Effector memory CD8-positive, alpha-beta T cell (primary cell): ENCODE measurements around the gene FXYD7.

ENCODE experiments used
- ATAC-seq: fragments of 150-1000 bp; cut with Tn5 transposase; replicated peaks from 2 replicates; pipeline ENCODE4 v1.10.0; 2021; ENCODE audit warnings: mild to moderate bottlenecking, moderate library complexity
- DNase-seq, 3 experiments: peaks; one replicate each; pipeline ENCODE4 v3.0.0; 2021
- H3K27ac Mint-ChIP-seq, 2 donors: one replicate each; pipeline ENCODE4 v1.8.0; 2022; ENCODE audit warnings: mild to moderate bottlenecking in 2 of 2, mixed read lengths in 2 of 2, moderate library complexity in 2 of 2
- H3K27me3 Mint-ChIP-seq, 2 donors: one replicate each; pipeline ENCODE4 v1.8.0; 2022; ENCODE audit warnings: mixed read lengths in 2 of 2
- H3K36me3 Mint-ChIP-seq: one replicate; pipeline ENCODE4 v1.8.0; 2022; ENCODE audit warnings: mild to moderate bottlenecking, moderate library complexity, mixed read lengths; ENCODE audit not compliant: insufficient read depth
- H3K4me1 Mint-ChIP-seq, 2 donors: one replicate each; pipeline ENCODE4 v1.8.0; 2022; ENCODE audit warnings: low read depth in 2 of 2, mixed read lengths in 2 of 2
- H3K4me3 Mint-ChIP-seq, 2 donors: one replicate each; pipeline ENCODE4 v1.8.0; 2022; ENCODE audit warnings: mild to moderate bottlenecking in 2 of 2, mixed read lengths in 2 of 2, moderate library complexity in 2 of 2
- H3K9me3 Mint-ChIP-seq, 2 donors: one replicate each; pipeline ENCODE4 v1.8.0; 2022; ENCODE audit warnings: mixed read lengths in 2 of 2

FXYD7 gene

GRCh38 chr19:35105047-35105410 lies 38.0 kb upstream of the FXYD7 start:
- H3K36me3 Mint-ChIP-seq = no peaks in the 10 kb centered on the region

DNA sequence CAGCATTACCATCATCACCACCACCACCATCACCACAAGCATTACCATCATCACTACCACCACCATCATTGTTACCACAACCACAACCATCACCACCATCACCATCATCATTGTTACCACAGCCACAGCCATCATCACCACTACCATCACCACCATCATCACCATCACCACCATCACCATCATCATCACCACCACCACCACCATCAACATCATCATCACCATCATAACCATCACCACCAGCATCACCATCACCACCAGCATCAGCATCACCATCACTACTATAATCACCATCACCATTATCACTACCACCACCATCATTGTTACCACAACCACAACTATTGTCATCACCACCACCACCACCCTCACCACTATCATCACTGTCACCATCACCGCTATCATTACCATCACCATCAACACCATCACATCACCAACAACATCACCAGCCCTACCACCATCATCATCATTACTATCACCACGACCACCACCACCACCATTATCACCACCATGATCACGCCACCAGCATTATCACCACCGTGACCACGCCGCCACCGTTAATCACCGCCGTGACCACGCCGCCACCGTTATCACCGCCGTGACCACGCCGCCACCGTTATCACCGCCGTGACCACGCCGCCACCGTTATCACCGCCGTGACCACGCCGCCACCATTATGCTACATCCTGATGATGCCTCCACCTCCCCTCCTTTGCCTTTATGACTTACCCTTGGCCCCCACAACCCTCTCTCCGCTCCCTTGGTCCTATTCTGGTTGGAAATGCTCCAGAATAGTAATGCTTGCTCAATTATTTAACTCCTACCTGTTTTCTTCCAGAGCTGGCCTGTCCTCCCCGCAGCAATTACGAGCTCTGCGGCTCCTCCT lies 37.4 kb upstream of the FXYD7 start:
- H3K27ac Mint-ChIP-seq = no peak overlapping the region
- DNase-seq (no peak), ATAC-seq (peak; percentile 49)
- H3K36me3 Mint-ChIP-seq = no peaks in the 10 kb centered on the region
- H3K27me3 Mint-ChIP-seq = peaks cover 0 to 2% of the 10 kb centered on the region in 2 donors
- H3K4me1 Mint-ChIP-seq = peaks cover 0 to 2% of the 10 kb centered on the region in 2 donors
- H3K4me3 Mint-ChIP-seq = no peak overlapping the region
- H3K9me3 Mint-ChIP-seq = no peaks in the 10 kb centered on the region

More at GRCh38 chr19:35105047-35105410, 38.0 kb upstream of the FXYD7 start:
- no peaks in the 10 kb centered on the region for H3K27me3 Mint-ChIP-seq
- H3K9me3 Mint-ChIP-seq = no peaks in the 10 kb centered on the region
- peak; percentile 8 for ATAC-seq
- peaks cover 0 to 2% of the 10 kb centered on the region in 2 donors for H3K4me1 Mint-ChIP-seq
- no peak overlapping the region for H3K4me3 Mint-ChIP-seq
- H3K27ac Mint-ChIP-seq = no peak overlapping the region
- no peak for DNase-seq

- H3K27me3 Mint-ChIP-seq = peaks cover 0 to 6% of the 10 kb centered on the region in 2 donors
- peaks cover 0 to 2% of the 10 kb centered on the region in 2 donors for H3K4me1 Mint-ChIP-seq
- no peaks in the 10 kb centered on the region for H3K36me3 Mint-ChIP-seq
- no peaks in the 10 kb centered on the region for H3K9me3 Mint-ChIP-seq
- no peak overlapping the region for H3K27ac Mint-ChIP-seq
- DNase-seq (no peak), ATAC-seq (no peak)
- H3K4me3 Mint-ChIP-seq = no peak overlapping the region
Observed at GRCh38 chr19:35106291-35106583, 36.8 kb upstream of the FXYD7 start.

GRCh38 chr19:35106898-35107541 lies 36.0 kb upstream of the FXYD7 start:
- H3K36me3 Mint-ChIP-seq = no peaks in the 10 kb centered on the region
- ATAC-seq (no peak), DNase-seq (no peak)
- no peak overlapping the region for H3K4me3 Mint-ChIP-seq
- peaks cover 0 to 2% of the 10 kb centered on the region in 2 donors for H3K4me1 Mint-ChIP-seq
- H3K27me3 Mint-ChIP-seq = peaks cover 5 to 6% of the 10 kb centered on the region in 2 donors
- peak overlapping the region in 1 of 2 donors; percentile 17 for H3K27ac Mint-ChIP-seq
- no peaks in the 10 kb centered on the region for H3K9me3 Mint-ChIP-seq

DNA sequence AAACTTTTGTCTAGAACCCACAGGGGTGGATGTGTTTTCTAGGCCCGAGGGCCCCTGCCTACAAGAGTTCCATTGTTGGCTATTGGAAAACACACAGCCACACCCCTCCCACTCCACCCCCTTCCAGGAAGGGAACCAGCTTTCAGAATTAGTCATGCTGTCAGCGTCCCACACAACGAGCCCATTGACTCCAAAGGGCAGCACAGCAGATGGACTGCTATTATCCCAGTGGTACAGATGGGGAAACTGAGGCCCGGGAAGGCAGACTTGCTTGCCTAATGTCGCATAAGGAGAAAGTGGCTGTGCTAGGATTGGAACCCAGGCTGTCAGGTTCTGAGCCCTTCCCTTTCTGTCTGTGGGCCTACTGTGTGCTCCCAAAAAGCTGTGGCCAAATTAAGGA lies 35.5 kb upstream of the FXYD7 start:
- no peak for ATAC-seq
- H3K4me1 Mint-ChIP-seq = peaks cover 0 to 2% of the 10 kb centered on the region in 2 donors

GRCh38 chr19:35108730-35109129 lies 34.3 kb upstream of the FXYD7 start:
- Mint-ChIP-seq H3K27me3 (peaks cover 6 to 10% of the 10 kb centered on the region in 2 donors), H3K4me3 (no peak overlapping the region)

More for the DNA sequence above, 35.5 kb upstream of the FXYD7 start:
- DNase-seq = no peak
- no peaks in the 10 kb centered on the region for H3K36me3 Mint-ChIP-seq
- H3K9me3 Mint-ChIP-seq = no peaks in the 10 kb centered on the region
- peak overlapping the region in 1 of 2 donors; percentile 17 for H3K27ac Mint-ChIP-seq
- no peak overlapping the region for H3K4me3 Mint-ChIP-seq
- peaks cover 6 to 10% of the 10 kb centered on the region in 2 donors for H3K27me3 Mint-ChIP-seq

DNA sequence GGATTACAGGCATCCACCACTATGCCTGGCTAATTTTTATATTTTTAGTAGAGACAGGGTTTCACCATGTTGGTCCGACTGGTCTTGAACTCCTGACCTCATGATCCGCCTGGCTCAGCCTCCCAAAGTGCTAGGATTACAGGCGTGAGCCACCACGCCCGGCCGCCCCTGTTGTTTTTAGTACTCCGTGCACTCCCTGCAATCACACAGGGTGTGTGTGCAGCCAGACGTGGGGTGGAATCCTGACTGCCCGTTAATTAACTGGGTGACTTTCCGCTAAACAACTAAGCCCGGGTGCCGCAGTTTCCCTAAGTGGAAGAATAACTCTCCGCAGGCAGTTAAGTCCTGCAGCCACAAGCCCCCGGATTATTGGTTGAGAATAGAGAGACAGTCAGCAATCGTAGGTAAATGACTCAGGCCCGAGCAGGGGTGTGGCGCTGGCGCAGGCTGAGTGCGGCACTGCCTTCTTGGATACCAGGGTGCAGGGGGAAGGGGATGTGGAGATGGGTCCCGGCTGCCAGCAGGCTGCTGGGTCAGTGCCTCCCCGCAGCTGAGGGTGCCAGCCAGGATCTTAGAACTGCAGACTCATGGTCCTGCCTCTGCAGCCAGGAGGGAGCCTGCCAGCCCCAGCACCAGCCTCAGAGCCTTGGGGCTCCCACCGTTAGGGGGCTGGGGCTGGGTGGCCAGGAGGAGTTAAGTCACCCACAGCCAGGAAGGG lies 33.5 kb upstream of the FXYD7 start:
- H3K9me3 Mint-ChIP-seq = no peaks in the 10 kb centered on the region
- H3K27ac Mint-ChIP-seq = no peak overlapping the region
- no peak overlapping the region for H3K4me3 Mint-ChIP-seq
- H3K27me3 Mint-ChIP-seq = peaks cover 6 to 10% of the 10 kb centered on the region in 2 donors
- no peak for ATAC-seq
- H3K4me1 Mint-ChIP-seq = peaks cover 2% of the 10 kb centered on the region in 2 donors
- no peak for DNase-seq
- H3K36me3 Mint-ChIP-seq = no peaks in the 10 kb centered on the region

More at GRCh38 chr19:35108730-35109129, 34.3 kb upstream of the FXYD7 start:
- Mint-ChIP-seq H3K36me3 (no peaks in the 10 kb centered on the region), H3K4me1 (peaks cover 0 to 2% of the 10 kb centered on the region in 2 donors), H3K9me3 (no peaks in the 10 kb centered on the region), H3K27ac (no peak overlapping the region)
- no peak for ATAC-seq
- DNase-seq = no peak

GRCh38 chr19:35110974-35111373 lies 32.1 kb upstream of the FXYD7 start:
- Mint-ChIP-seq H3K27me3 (peaks cover 6 to 10% of the 10 kb centered on the region in 2 donors), H3K9me3 (no peaks in the 10 kb centered on the region), H3K27ac (no peak overlapping the region), H3K4me3 (no peak overlapping the region), H3K36me3 (no peaks in the 10 kb centered on the region), H3K4me1 (peaks cover 4 to 6% of the 10 kb centered on the region in 2 donors)
- ATAC-seq (no peak), DNase-seq (no peak)

GRCh38 chr19:35112995-35113688 lies 29.9 kb upstream of the FXYD7 start:
- DNase-seq (no peak), ATAC-seq (no peak)
- Mint-ChIP-seq H3K36me3 (no peaks in the 10 kb centered on the region), H3K9me3 (no peaks in the 10 kb centered on the region), H3K4me1 (peaks cover 4 to 6% of the 10 kb centered on the region in 2 donors), H3K4me3 (no peak overlapping the region), H3K27ac (no peak overlapping the region), H3K27me3 (peaks cover 6 to 10% of the 10 kb centered on the region in 2 donors)

DNA sequence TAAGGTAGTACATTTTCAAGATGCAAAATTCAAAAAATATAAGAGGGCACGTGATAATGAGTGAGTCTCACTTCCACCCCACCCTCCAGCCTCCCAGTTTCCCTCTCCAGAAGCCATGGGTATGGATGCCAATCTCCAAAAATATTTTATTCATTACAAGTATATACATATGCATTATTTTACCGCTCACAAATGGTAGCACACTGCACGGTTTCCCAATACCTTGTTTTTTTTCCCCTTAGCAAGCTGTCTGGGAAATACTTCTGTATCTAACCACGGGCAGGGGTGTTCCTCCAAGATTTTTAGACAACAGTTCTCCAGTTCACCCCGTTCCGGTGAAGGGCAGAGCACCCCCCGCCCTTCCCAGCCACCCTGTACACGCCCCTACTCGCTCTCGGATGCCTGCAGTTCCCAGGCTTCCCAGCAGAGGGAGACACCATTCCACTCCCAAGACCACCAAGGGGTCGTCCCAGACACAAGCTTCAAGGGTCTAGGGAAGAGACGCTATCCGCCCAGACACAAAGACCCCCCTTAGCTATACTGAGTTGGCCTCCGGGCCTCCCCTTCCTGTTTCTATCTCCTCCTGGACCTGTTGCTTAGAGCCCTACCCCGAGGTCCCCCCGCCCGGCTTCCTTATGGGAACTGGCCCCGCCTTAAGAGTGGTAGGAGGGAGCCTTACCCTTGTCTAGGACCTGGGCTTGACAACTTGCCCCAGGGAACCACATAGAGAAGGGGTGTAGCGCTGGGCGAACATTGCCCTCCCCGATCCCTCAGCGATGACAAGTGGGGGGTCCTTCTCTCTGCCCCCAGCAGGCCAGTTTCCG lies 28.5 kb upstream of the FXYD7 start:
- H3K27me3 Mint-ChIP-seq = peaks cover 6 to 10% of the 10 kb centered on the region in 2 donors
- no peaks in the 10 kb centered on the region for H3K9me3 Mint-ChIP-seq
- H3K4me1 Mint-ChIP-seq = peaks cover 4 to 6% of the 10 kb centered on the region in 2 donors
- DNase-seq (peak; percentile 57 to 68 (median 66)), ATAC-seq (peak; percentile 89)
- H3K4me3 Mint-ChIP-seq = peak overlapping the region in 1 of 2 donors; percentile 36
- H3K36me3 Mint-ChIP-seq = peaks cover 3% of the 10 kb centered on the region
- H3K27ac Mint-ChIP-seq = no peak overlapping the region

GRCh38 chr19:35115177-35115951 lies 27.7 kb upstream of the FXYD7 start, which contains the start of gene FXYD3:
TSS of gene FXYD3 (plus strand) at chr19:35115823. CDS start at chr19:35119377, 3,554 bp downstream.
- Mint-ChIP-seq H3K9me3 (no peaks in the 10 kb centered on the region), H3K4me1 (peaks cover 4 to 6% of the 10 kb centered on the region in 2 donors), H3K27ac (peak within 1 kb of the TSS in 1 of 2 donors; percentile 21), H3K27me3 (peaks cover 6 to 10% of the 10 kb centered on the region in 2 donors), H3K4me3 (peak within 1 kb of the TSS in 1 of 2 donors; percentile 36), H3K36me3 (peaks cover 6% of the 10 kb centered on the region)
- ATAC-seq (no peak), DNase-seq (no peak)
